Ovary (tissue), 9 donors: ENCODE data around the gene CDKN2A. TPM values are rescaled to one million over a fixed set of nuclear protein-coding genes. Genes with fewer than 3 reads are reported as not detected.

Source experiments
- DNase-seq, 5 donors: peaks; one replicate each; pipeline ENCODE4 v3.0.0-alpha.2; 2019 to 2020
- H3K27ac ChIP-seq, 2 donors: fragments of 200-600 bp; one replicate each; pipeline versions ENCODE4 v1.5.1 to v1.8.0; 2019 to 2022
- H3K27me3 ChIP-seq: fragments of 200-600 bp; one replicate; pipeline ENCODE4 v1.8.0; 2022
- H3K36me3 ChIP-seq: fragments of 200-600 bp; sonication (generic); one replicate; pipeline ENCODE4 v1.5.1; 2019
- H3K4me1 ChIP-seq: one replicate; pipeline ENCODE4 v1.8.1; 2013; ENCODE audit warnings: mild to moderate bottlenecking, moderate library complexity; ENCODE audit not compliant: insufficient read depth
- H3K4me3 ChIP-seq: fragments of 200-600 bp; sonication (generic); one replicate; pipeline ENCODE4 v1.5.1; 2017
- H3K9me3 ChIP-seq, 2 donors: fragments of 200-600 bp in 1 of 2; sonication (generic) in 1 of 2; one replicate each; pipeline versions ENCODE4 v1.5.1 to v1.8.1; 2013 to 2019; ENCODE audit warnings: mild to moderate bottlenecking in 1 of 2, moderate library complexity in 1 of 2
- CTCF ChIP-seq, 3 donors: fragments of 450-650 bp in 2 of 3; fragments of 200-600 bp in 1 of 3; IDR thresholded peaks; one replicate each; pipeline versions ENCODE4 v1.5.1 to v1.8.0; 2016 to 2022; ENCODE audit warnings: antibody characterized with exemption in 3 of 3, mild to moderate bottlenecking in 1 of 3
- EP300 ChIP-seq: sonication (generic); formaldehyde crosslinking; IDR thresholded peaks from one replicate; pipeline ENCODE4 v1.6.1; 2017; ENCODE audit warnings: antibody characterized with exemption
- POLR2A ChIP-seq: fragments of 450-650 bp; IDR thresholded peaks from one replicate; pipeline ENCODE4 v1.6.1; 2017; ENCODE audit warnings: antibody characterized with exemption, mild to moderate bottlenecking, moderate library complexity
- WGBS, 3 donors: extraction: QIAGEN DNeasy Blood & Tissue Kit in 1 of 3; methylation state at CpG; one replicate each; pipeline versions ENCODE4 v1.1.5 to v1.1.7; 2013 to 2017; 5-methylcytosine and 5-hydroxymethylcytosine counted together
- intact Hi-C, 4 donors: fragments of 100-400 bp; cut with DNase I; formaldehyde crosslinking; loops; one replicate each; pipeline versions ENCODE4 v1.11.0 to v1.15.1; 2022 to 2023
- polyA plus RNA-seq, 2 donors: library from polyadenylated mRNA; stranded (reverse); fragments of 200-250 nt in 1 of 2; fragments of 350-450 nt in 1 of 2; fragmentation: Illumina TruSeq in 1 of 2; extraction: RNeasy Lipid Tissue Mini Kit (QIAGEN cat#74804) in 1 of 2; gene quantifications; one replicate each; pipeline ENCODE4 v1.2.3, GENCODE V29; 2013 to 2014
- total RNA-seq, 7 donors: library from RNA; depleted of rRNA in 2 of 7; stranded (reverse); fragments of >200 nt in 2 of 7; fragmentation: NEBNext Ultra II Directional in 3 of 7; extraction: Animal tissue kit (Norgen Biotek cat#: 25700) in 3 of 7; gene quantifications; one replicate each; pipeline versions ENCODE4 v1.1.0 to v1.2.4, GENCODE V29; 2016 to 2023
- donor health status: DM: no; HTN: no; CAD: no; lungs with moderate emphysema.
- donor health status: DM: no; HTN: no; CAD: no.
- donor health status: Bipolar disorder and iron deficiency.
- donor health status: DM: yes; HTN: yes; CAD: no.
- donor health status: DM: no; HTN: no; CAD: no.
- donor health status: DM: yes; HTN: yes; CAD: no.

Gene CDKN2A
- total and polyA plus RNA-seq, 9 donors, result 0.20 to 7.6 (median 1.0) TPM

- no peak for TF ChIP-seq EP300
- Histone ChIP-seq H3K4me3 (no peak overlapping the region), H3K27ac (no peak overlapping the region), H3K27me3 (no peaks in the 10 kb centered on the region), H3K9me3 (no peaks in the 10 kb centered on the region), H3K4me1 (no peaks in the 10 kb centered on the region), H3K36me3 (no peaks in the 10 kb centered on the region)
- intact Hi-C loops, result no loop called here
- WGBS, 3 donors, result 64 to 77% (median 74%) methylated on average over 1 of the region's 1 CpG
- no peak for DNase-seq
These were observed 58.6 kb downstream of the CDKN2A start for GRCh38 chr9:21935631-21936030.

GRCh38 chr9:21933865-21934264 is 60.3 kb downstream of the CDKN2A start:
- Histone ChIP-seq H3K4me1 (no peaks in the 10 kb centered on the region), H3K9me3 (no peaks in the 10 kb centered on the region), H3K27me3 (no peaks in the 10 kb centered on the region), H3K27ac (no peak overlapping the region), H3K4me3 (no peak overlapping the region), H3K36me3 (no peaks in the 10 kb centered on the region)
- DNase-seq, result no peak
- WGBS, 3 donors, result 91 to 98% (median 95%) methylated on average over 2 of the region's 2 CpGs
- intact Hi-C loops, result no loop called here
- TF ChIP-seq EP300 (no peak), POLR2A (no peak), CTCF (IDR thresholded peaks at IDR 0.05) (no peak)

- intact Hi-C loops, result no loop called here
- Histone ChIP-seq H3K27me3 (no peaks in the 10 kb centered on the region), H3K4me1 (no peaks in the 10 kb centered on the region), H3K27ac (no peak overlapping the region), H3K9me3 (no peaks in the 10 kb centered on the region), H3K36me3 (no peaks in the 10 kb centered on the region), H3K4me3 (no peak overlapping the region)
- no peak for DNase-seq
- TF ChIP-seq POLR2A (no peak), EP300 (no peak), CTCF (IDR thresholded peaks at IDR 0.05) (no peak)
These were observed 60.9 kb downstream of the CDKN2A start for GRCh38 chr9:21933281-21933680.

- intact Hi-C loops, result no loop called here
- Histone ChIP-seq H3K27me3 (no peaks in the 10 kb centered on the region), H3K4me1 (no peaks in the 10 kb centered on the region), H3K4me3 (no peak overlapping the region), H3K36me3 (no peaks in the 10 kb centered on the region), H3K27ac (no peak overlapping the region), H3K9me3 (no peaks in the 10 kb centered on the region)
- TF ChIP-seq POLR2A (no peak), CTCF (IDR thresholded peaks at IDR 0.05) (no peak), EP300 (no peak)
- DNase-seq, result no peak
- 88 to 90% (median 89%) methylated on average over 1 of the region's 1 CpG for WGBS, 3 donors
These were observed 62.8 kb downstream of the CDKN2A start for GRCh38 chr9:21931428-21931827.

- intact Hi-C loops, result no loop called here
- Histone ChIP-seq H3K36me3 (no peaks in the 10 kb centered on the region), H3K9me3 (no peaks in the 10 kb centered on the region), H3K4me3 (no peak overlapping the region), H3K4me1 (no peaks in the 10 kb centered on the region), H3K27me3 (no peaks in the 10 kb centered on the region), H3K27ac (no peak overlapping the region)
- DNase-seq, result no peak
- TF ChIP-seq EP300 (no peak), CTCF (IDR thresholded peaks at IDR 0.05) (no peak), POLR2A (no peak)
These were observed 66.4 kb downstream of the CDKN2A start for GRCh38 chr9:21927752-21928151.
